WTC11 (cell line): ENCODE measurements around the gene TAF3. TPM values are rescaled to one million over a fixed set of nuclear protein-coding genes. Genes with fewer than 3 reads are reported as not detected.
A peak's percentile ranks its signal among the peaks of the same experiment; 100 is the strongest.

Experiments
- ATAC-seq: fragments of 200-7000 bp; cut with Tn5 transposase; 2 replicates; pipeline ENCODE4 v1.10.0; 2021; ENCODE audit warnings: mild to moderate bottlenecking, moderate library complexity
- CTCF ChIA-PET: fragments of 300-600 bp; sonication (Branson Sonifier 250); formaldehyde crosslinking; loops from one replicate; lab custom pipeline; 2021; ENCODE audit warnings: antibody characterized with exemption; lab: Charles Lee
- POLR2A ChIA-PET: fragments of 350-600 bp; sonication (Branson Sonifier 250); formaldehyde crosslinking; loops from one replicate; lab custom pipeline; 2021; ENCODE audit warnings: antibody characterized with exemption; lab: Charles Lee
- DNase-seq: peaks from one replicate; pipeline ENCODE4 v3.0.0; 2021; ENCODE audit warnings: low spot score
- H3K27ac Mint-ChIP-seq: 2 replicates; pipeline ENCODE4 v1.8.0; 2021; ENCODE audit warnings: mixed read lengths
- H3K27me3 Mint-ChIP-seq: 2 replicates; pipeline ENCODE4 v1.8.0; 2021; ENCODE audit warnings: low read depth, mild to moderate bottlenecking, moderate library complexity, mixed read lengths
- H3K36me3 Mint-ChIP-seq: 2 replicates; pipeline ENCODE4 v1.8.0; 2021; ENCODE audit warnings: mixed read lengths
- H3K4me1 Mint-ChIP-seq: 2 replicates; pipeline ENCODE4 v1.8.0; 2022; ENCODE audit warnings: mixed read lengths
- H3K4me3 Mint-ChIP-seq: 2 replicates; pipeline ENCODE4 v1.8.0; 2021; ENCODE audit warnings: mild to moderate bottlenecking, moderate library complexity, mixed read lengths
- H3K9me3 Mint-ChIP-seq: 2 replicates; pipeline ENCODE4 v1.8.0; 2021; ENCODE audit warnings: mixed read lengths
- ARID4B ChIP-seq: sonication (generic); formaldehyde crosslinking; IDR thresholded peaks from 2 replicates; pipeline ENCODE4 v1.8.0; 2023; ENCODE audit warnings: missing genetic modification reagents, mild to moderate bottlenecking, borderline replicate concordance
- E2F5 ChIP-seq: sonication (generic); formaldehyde crosslinking; IDR thresholded peaks from 2 replicates; pipeline ENCODE4 v1.8.1; 2022; ENCODE audit warnings: mild to moderate bottlenecking, moderate library complexity, missing genetic modification reagents
- FOXP1 ChIP-seq: sonication (generic); formaldehyde crosslinking; IDR thresholded peaks from 2 replicates; pipeline ENCODE4 v1.8.0; 2022; ENCODE audit warnings: missing genetic modification reagents, mild to moderate bottlenecking, moderate library complexity, borderline replicate concordance
- IRF2 ChIP-seq: sonication (generic); formaldehyde crosslinking; IDR thresholded peaks from 2 replicates; pipeline ENCODE4 v1.8.0; 2022; ENCODE audit warnings: low read depth, missing genetic modification reagents, borderline replicate concordance
- JAZF1 ChIP-seq: fragments of 250-450 bp; sonication (Bioruptor Pico); IDR thresholded peaks from 2 replicates; pipeline ENCODE4 v1.9.0; 2021; ENCODE audit warnings: moderate library complexity, mild to moderate bottlenecking, inconsistent platforms
- JUN ChIP-seq: sonication (generic); formaldehyde crosslinking; IDR thresholded peaks from 2 replicates; pipeline ENCODE4 v1.8.0; 2023; ENCODE audit warnings: mild to moderate bottlenecking, missing genetic modification reagents
- NFATC4 ChIP-seq: fragments of 250-450 bp; sonication (Bioruptor Pico); IDR thresholded peaks from 2 replicates; pipeline ENCODE4 v1.9.0; 2021; ENCODE audit warnings: mild to moderate bottlenecking
- NR2C2 ChIP-seq: sonication (generic); formaldehyde crosslinking; IDR thresholded peaks from 2 replicates; pipeline ENCODE4 v1.8.0; 2022; ENCODE audit warnings: mild to moderate bottlenecking, missing genetic modification reagents
- OVOL2 ChIP-seq: fragments of 250-450 bp; sonication (Bioruptor Pico); IDR thresholded peaks from 2 replicates; pipeline ENCODE4 v1.9.0; 2021; ENCODE audit warnings: mild to moderate bottlenecking, borderline replicate concordance
- PRDM15 ChIP-seq: sonication (generic); formaldehyde crosslinking; IDR thresholded peaks from 2 replicates; pipeline ENCODE4 v1.8.0; 2022; ENCODE audit warnings: missing genetic modification reagents
- SMAD4 ChIP-seq: sonication (generic); formaldehyde crosslinking; IDR thresholded peaks from 2 replicates; pipeline ENCODE4 v1.8.0; 2022; ENCODE audit warnings: mild to moderate bottlenecking, missing genetic modification reagents
- TEAD1 ChIP-seq: sonication (generic); formaldehyde crosslinking; IDR thresholded peaks from 2 replicates; pipeline ENCODE4 v1.8.0; 2022; ENCODE audit warnings: mild to moderate bottlenecking, missing genetic modification reagents
- TEAD4 ChIP-seq: sonication (generic); formaldehyde crosslinking; IDR thresholded peaks from 2 replicates; pipeline ENCODE4 v1.8.0; 2022; ENCODE audit warnings: mild to moderate bottlenecking, missing genetic modification reagents
- USF2 ChIP-seq: sonication (generic); formaldehyde crosslinking; IDR thresholded peaks from 2 replicates; pipeline ENCODE4 v1.8.1; 2023; ENCODE audit warnings: mild to moderate bottlenecking, missing genetic modification reagents, moderate library complexity
- ZBTB21 ChIP-seq: sonication (generic); formaldehyde crosslinking; IDR thresholded peaks from 2 replicates; pipeline ENCODE4 v1.8.1; 2023; ENCODE audit warnings: mild to moderate bottlenecking, missing genetic modification reagents, borderline replicate concordance
- ZMAT4 ChIP-seq: fragments of 250-450 bp; sonication (Bioruptor Pico); IDR thresholded peaks from 2 replicates; pipeline ENCODE4 v1.9.0; 2021; ENCODE audit warnings: mild to moderate bottlenecking
- ZNF121 ChIP-seq: sonication (generic); formaldehyde crosslinking; IDR thresholded peaks from 2 replicates; pipeline ENCODE4 v1.8.0; 2023; ENCODE audit warnings: missing genetic modification reagents
- ZNF263 ChIP-seq: sonication (generic); formaldehyde crosslinking; IDR thresholded peaks from 2 replicates; pipeline ENCODE4 v1.8.1; 2022; ENCODE audit warnings: low read depth, mild to moderate bottlenecking, moderate library complexity, missing genetic modification reagents
- ZNF396 ChIP-seq: fragments of 250-450 bp; sonication (Bioruptor Pico); IDR thresholded peaks from 2 replicates; pipeline ENCODE4 v1.8.0; 2021; ENCODE audit warnings: mild to moderate bottlenecking, moderate library complexity, borderline replicate concordance
- ZNF423 ChIP-seq: fragments of 250-450 bp; sonication (Bioruptor Pico); IDR thresholded peaks from 2 replicates; pipeline ENCODE4 v2.1.2; 2022; ENCODE audit warnings: mild to moderate bottlenecking, moderate library complexity
- ZNF512 ChIP-seq: sonication (generic); formaldehyde crosslinking; IDR thresholded peaks from 2 replicates; pipeline ENCODE4 v1.8.1; 2022; ENCODE audit warnings: missing genetic modification reagents, borderline replicate concordance
- ZSCAN18 ChIP-seq: fragments of 250-450 bp; sonication (Bioruptor Pico); IDR thresholded peaks from 2 replicates; pipeline ENCODE4 v2.1.2; 2022; ENCODE audit warnings: mild to moderate bottlenecking, moderate library complexity
- total RNA-seq: library from RNA; stranded (reverse); gene quantifications from 3 replicates; pipeline ENCODE4 v1.2.3, GENCODE V29; 2021

TAF3 gene
- total RNA-seq, 1 experiment from 2014 or later = 8.9 TPM

GRCh38 chr10:8033812-8034465 is 215.6 kb downstream of the TAF3 start:
- peaks cover 28% of the 10 kb centered on the region for H3K4me1 Mint-ChIP-seq
- no peaks in the 10 kb centered on the region for H3K9me3 Mint-ChIP-seq
- ATAC-seq (peak; percentile 69), DNase-seq (no peak)
- CTCF ChIA-PET = interaction anchor here (0.6 to 1.0 kb wide), 6 partner anchors 27 to 465 kb away, joined by 3 to 4 read pairs (median 4); no protein-coding TSS in a partner anchor
- H3K27me3 Mint-ChIP-seq = peaks cover 85% of the 10 kb centered on the region
- peak overlapping the region; percentile 47 for H3K4me3 Mint-ChIP-seq
- H3K36me3 Mint-ChIP-seq = no peaks in the 10 kb centered on the region
- no peak overlapping the region for H3K27ac Mint-ChIP-seq
- POLR2A ChIA-PET = interaction anchor here (0.6 to 1.0 kb wide), 2 partner anchors 10 to 161 kb away, joined by 3 to 5 read pairs; no protein-coding TSS in a partner anchor
- TF ChIP-seq ZSCAN18 (CRISPR knock-in tag) (no peak), TEAD4 (CRISPR knock-in tag) (no peak), USF2 (CRISPR knock-in tag) (peak; percentile 63; the same call in 1 of the 2 replicates), TEAD1 (CRISPR knock-in tag) (no peak), E2F5 (CRISPR knock-in tag) (no peak), FOXP1 (CRISPR knock-in tag) (peak; percentile 45; the same call in 1 of the 2 replicates), OVOL2 (no peak), NR2C2 (CRISPR knock-in tag) (no peak), ZMAT4 (CRISPR knock-in tag) (no peak), ZNF263 (no peak), ZBTB21 (CRISPR knock-in tag) (no peak), JUN (no peak), PRDM15 (CRISPR knock-in tag) (peak; percentile 77), ZNF512 (CRISPR knock-in tag) (no peak), ARID4B (no peak), IRF2 (CRISPR knock-in tag) (no peak), ZNF423 (CRISPR knock-in tag) (0 out of 2 replicates have a peak, but pooled peaks have one; percentile 14), SMAD4 (CRISPR knock-in tag) (no peak), JAZF1 (CRISPR knock-in tag) (no peak), ZNF396 (CRISPR knock-in tag) (no peak), NFATC4 (CRISPR knock-in tag) (no peak), ZNF121 (CRISPR knock-in tag) (no peak)
